ENCODE results near the gene YPEL2.

DNA sequence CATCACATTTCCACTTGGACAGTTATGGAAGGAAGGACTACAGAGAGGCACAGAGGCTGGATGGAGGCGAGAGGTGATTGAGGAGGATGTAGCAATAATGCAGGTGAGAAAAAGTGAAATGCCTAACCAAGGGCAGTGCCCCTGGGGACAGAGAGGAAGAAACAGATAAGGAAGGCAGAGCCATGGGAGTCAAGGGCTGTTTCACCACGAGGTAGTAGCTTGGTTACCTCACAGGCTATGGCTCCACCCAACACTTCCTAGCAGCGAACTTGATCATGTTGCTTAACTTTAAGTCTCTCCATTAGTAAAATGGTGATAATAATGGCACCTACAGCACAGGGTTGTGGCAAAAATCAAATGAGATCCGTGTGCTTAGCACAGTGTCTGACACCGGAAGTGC, 83.9 kb downstream of the YPEL2 start:
- TF ChIP-seq, protein P1, sequence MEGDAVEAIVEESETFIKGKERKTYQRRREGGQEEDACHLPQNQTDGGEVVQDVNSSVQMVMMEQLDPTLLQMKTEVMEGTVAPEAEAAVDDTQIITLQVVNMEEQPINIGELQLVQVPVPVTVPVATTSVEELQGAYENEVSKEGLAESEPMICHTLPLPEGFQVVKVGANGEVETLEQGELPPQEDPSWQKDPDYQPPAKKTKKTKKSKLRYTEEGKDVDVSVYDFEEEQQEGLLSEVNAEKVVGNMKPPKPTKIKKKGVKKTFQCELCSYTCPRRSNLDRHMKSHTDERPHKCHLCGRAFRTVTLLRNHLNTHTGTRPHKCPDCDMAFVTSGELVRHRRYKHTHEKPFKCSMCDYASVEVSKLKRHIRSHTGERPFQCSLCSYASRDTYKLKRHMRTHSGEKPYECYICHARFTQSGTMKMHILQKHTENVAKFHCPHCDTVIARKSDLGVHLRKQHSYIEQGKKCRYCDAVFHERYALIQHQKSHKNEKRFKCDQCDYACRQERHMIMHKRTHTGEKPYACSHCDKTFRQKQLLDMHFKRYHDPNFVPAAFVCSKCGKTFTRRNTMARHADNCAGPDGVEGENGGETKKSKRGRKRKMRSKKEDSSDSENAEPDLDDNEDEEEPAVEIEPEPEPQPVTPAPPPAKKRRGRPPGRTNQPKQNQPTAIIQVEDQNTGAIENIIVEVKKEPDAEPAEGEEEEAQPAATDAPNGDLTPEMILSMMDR (IDR thresholded peaks at IDR 0.05) = no peak
- TF ChIP-seq POLR2AphosphoS5 (IDR thresholded peaks at IDR 0.05) = no peak
- TF ChIP-seq POLR2A (IDR thresholded peaks at IDR 0.05) = no peak

All from prostate gland (tissue), 2 donors.